Mesothelial cell of epicardium (in vitro differentiated cells): ENCODE results near the gene GRIA3. TPM values are rescaled to one million over a fixed set of nuclear protein-coding genes. Genes with fewer than 3 reads are reported as not detected.

Experiments used
- DNase-seq, 2 experiments: peaks; one replicate each; pipeline ENCODE4 v3.0.0; 2021; ENCODE audit warnings: low spot score in 2 of 2; ENCODE audit not compliant: unreplicated experiment in 2 of 2
- H3K27ac Mint-ChIP-seq: 2 replicates; pipeline ENCODE4 v1.8.0; 2021; ENCODE audit warnings: mixed read lengths
- H3K27me3 Mint-ChIP-seq: 2 replicates; pipeline ENCODE4 v1.8.0; 2021; ENCODE audit warnings: low read depth, mixed read lengths
- H3K36me3 Mint-ChIP-seq: 2 replicates; pipeline ENCODE4 v1.8.0; 2021; ENCODE audit warnings: mixed read lengths
- H3K4me1 Mint-ChIP-seq: 2 replicates; pipeline ENCODE4 v1.8.0; 2021; ENCODE audit warnings: mixed read lengths
- H3K4me3 Mint-ChIP-seq: 2 replicates; pipeline ENCODE4 v1.8.0; 2021; ENCODE audit warnings: mild to moderate bottlenecking, moderate library complexity, mixed read lengths
- H3K9me3 Mint-ChIP-seq: 2 replicates; pipeline ENCODE4 v1.8.0; 2021; ENCODE audit warnings: mixed read lengths
- CTCF ChIP-seq: fragments of 200-600 bp; sonication (generic); IDR thresholded peaks from one replicate; pipeline ENCODE4 v1.5.0; 2021; ENCODE audit warnings: antibody characterized with exemption; ENCODE audit not compliant: unreplicated experiment
- total RNA-seq: library from RNA; stranded (reverse); gene quantifications from 3 replicates; pipeline ENCODE4 v1.2.1, GENCODE V29; 2021

The GRIA3 gene
- total RNA-seq, 1 donor from 2014 or later = 1.9 TPM

- Mint-ChIP-seq H3K36me3 (no peaks in the 10 kb centered on the region), H3K9me3 (peaks cover 9% of the 10 kb centered on the region), H3K27ac (no peak overlapping the region), H3K4me1 (no peaks in the 10 kb centered on the region), H3K4me3 (no peak overlapping the region), H3K27me3 (peaks cover 17% of the 10 kb centered on the region)
- DNase-seq = no peak
- TF ChIP-seq CTCF = no peak
These were observed 9.0 kb downstream of the GRIA3 start for GRCh38 chrX:123193101-123193500.

- peaks cover 24% of the 10 kb centered on the region for H3K9me3 Mint-ChIP-seq
- DNase-seq = no peak
- no peak for TF ChIP-seq CTCF
- no peak overlapping the region for H3K27ac Mint-ChIP-seq
- peaks cover 4% of the 10 kb centered on the region for H3K4me1 Mint-ChIP-seq
- H3K36me3 Mint-ChIP-seq = no peaks in the 10 kb centered on the region
- no peak overlapping the region for H3K4me3 Mint-ChIP-seq
- no peaks in the 10 kb centered on the region for H3K27me3 Mint-ChIP-seq
These were observed 15.3 kb downstream of the GRIA3 start for GRCh38 chrX:123199338-123199737.

GRCh38 chrX:123201720-123202119 lies 17.6 kb downstream of the GRIA3 start:
- H3K27ac Mint-ChIP-seq = no peak overlapping the region

GRCh38 chrX:123202523-123202922 lies 18.4 kb downstream of the GRIA3 start:
- H3K9me3 Mint-ChIP-seq = peaks cover 15% of the 10 kb centered on the region
- no peaks in the 10 kb centered on the region for H3K36me3 Mint-ChIP-seq
- peaks cover 4% of the 10 kb centered on the region for H3K4me1 Mint-ChIP-seq
- no peak overlapping the region for H3K27ac Mint-ChIP-seq
- no peak overlapping the region for H3K4me3 Mint-ChIP-seq
- H3K27me3 Mint-ChIP-seq = no peaks in the 10 kb centered on the region
- DNase-seq = no peak
- no peak for TF ChIP-seq CTCF

More at GRCh38 chrX:123201720-123202119, 17.6 kb downstream of the GRIA3 start:
- Mint-ChIP-seq H3K36me3 (no peaks in the 10 kb centered on the region), H3K4me1 (peaks cover 4% of the 10 kb centered on the region), H3K4me3 (no peak overlapping the region), H3K9me3 (peaks cover 18% of the 10 kb centered on the region), H3K27me3 (no peaks in the 10 kb centered on the region)
- TF ChIP-seq CTCF = no peak
- DNase-seq = no peak

GRCh38 chrX:123203772-123204171 lies 19.7 kb downstream of the GRIA3 start:
- Mint-ChIP-seq H3K4me3 (no peak overlapping the region), H3K27me3 (no peaks in the 10 kb centered on the region), H3K9me3 (peaks cover 20% of the 10 kb centered on the region), H3K27ac (no peak overlapping the region), H3K36me3 (no peaks in the 10 kb centered on the region), H3K4me1 (peaks cover 4% of the 10 kb centered on the region)
- DNase-seq = no peak
- TF ChIP-seq CTCF = peak; percentile 23

GRCh38 chrX:123206176-123206575 lies 22.1 kb downstream of the GRIA3 start:
- H3K27me3 Mint-ChIP-seq = no peaks in the 10 kb centered on the region
- no peak overlapping the region for H3K4me3 Mint-ChIP-seq
- DNase-seq = no peak
- H3K27ac Mint-ChIP-seq = no peak overlapping the region
- TF ChIP-seq CTCF = no peak
- peaks cover 15% of the 10 kb centered on the region for H3K9me3 Mint-ChIP-seq
- H3K36me3 Mint-ChIP-seq = no peaks in the 10 kb centered on the region
- peaks cover 4% of the 10 kb centered on the region for H3K4me1 Mint-ChIP-seq
